ENCODE results near the gene MYZAP. TPM values are rescaled to one million over a fixed set of nuclear protein-coding genes. Genes with fewer than 3 reads are reported as not detected.

MYZAP gene
- total RNA-seq, 1 donor, result not detected

- peak overlapping the region; percentile 41 for H3K4me3 ChIP-seq (ENCODE audit: low read depth, low read length)
- TF ChIP-seq CTCF (IDR thresholded peaks at IDR 0.05; ENCODE audit: insufficient read depth, low read length), result peak; percentile 69
- DNase-seq (ENCODE audit: low read depth), result peak; percentile 79
Observed at GRCh38 chr15:57667171-57667849, 75.6 kb downstream of the MYZAP start.

- H3K4me3 ChIP-seq (ENCODE audit: low read depth, low read length), result no peak overlapping the region
- TF ChIP-seq CTCF (IDR thresholded peaks at IDR 0.05; ENCODE audit: insufficient read depth, low read length), result no peak
- no peak for DNase-seq (ENCODE audit: low read depth)
Observed at GRCh38 chr15:57668016-57668415, 76.3 kb downstream of the MYZAP start.

GRCh38 chr15:57671636-57672035 lies 79.9 kb downstream of the MYZAP start:
- no peak overlapping the region for H3K4me3 ChIP-seq (ENCODE audit: low read depth, low read length)
- no peak for TF ChIP-seq CTCF (IDR thresholded peaks at IDR 0.05; ENCODE audit: insufficient read depth, low read length)
- DNase-seq (ENCODE audit: low read depth), result no peak

- no peak for DNase-seq (ENCODE audit: low read depth)
- no peak overlapping the region for H3K4me3 ChIP-seq (ENCODE audit: low read depth, low read length)
- no peak for TF ChIP-seq CTCF (IDR thresholded peaks at IDR 0.05; ENCODE audit: insufficient read depth, low read length)
Observed at GRCh38 chr15:57675481-57676181, 83.9 kb downstream of the MYZAP start.

GRCh38 chr15:57676585-57676984 lies 84.9 kb downstream of the MYZAP start:
- H3K4me3 ChIP-seq (ENCODE audit: low read depth, low read length), result no peak overlapping the region
- TF ChIP-seq CTCF (IDR thresholded peaks at IDR 0.05; ENCODE audit: insufficient read depth, low read length), result no peak
- DNase-seq (ENCODE audit: low read depth), result no peak

- no peak for DNase-seq (ENCODE audit: low read depth)
- no peak for TF ChIP-seq CTCF (IDR thresholded peaks at IDR 0.05; ENCODE audit: insufficient read depth, low read length)
- no peak overlapping the region for H3K4me3 ChIP-seq (ENCODE audit: low read depth, low read length)
Observed at GRCh38 chr15:57677204-57677603, 85.5 kb downstream of the MYZAP start.

All from fibroblast of the aortic adventitia (primary cell).